Esophagus squamous epithelium (tissue), 5 donors: ENCODE results near the gene BPNT1. TPM values are rescaled to one million over a fixed set of nuclear protein-coding genes. Genes with fewer than 3 reads are reported as not detected.

Experiments
- DNase-seq: peaks from one replicate; lab custom pipeline; 2025; lab: John Stamatoyannopoulos, UW
- H3K27ac ChIP-seq, 4 donors: fragments of 200-600 bp; sonication (generic); one replicate each; pipeline ENCODE4 v1.5.1; 2016 to 2019; ENCODE audit warnings: mild to moderate bottlenecking in 1 of 4
- H3K27me3 ChIP-seq, 4 donors: fragments of 200-600 bp; sonication (generic); 1 replicate in 3 of 4; 2 replicates in 1 of 4; pipeline versions ENCODE4 v1.5.1 to v1.6.0; 2017 to 2021; ENCODE audit warnings: antibody characterized with exemption in 1 of 4
- H3K36me3 ChIP-seq, 3 donors: fragments of 200-600 bp; sonication (generic); one replicate each; pipeline ENCODE4 v1.5.1; 2016 to 2019
- H3K4me1 ChIP-seq, 3 donors: fragments of 200-600 bp; sonication (generic); one replicate each; pipeline ENCODE4 v1.5.1; 2017 to 2019
- H3K4me3 ChIP-seq, 4 donors: fragments of 200-600 bp; sonication (generic); 1 replicate in 3 of 4; 2 replicates in 1 of 4; pipeline ENCODE4 v1.5.1; 2016 to 2019; ENCODE audit warnings: mild to moderate bottlenecking in 2 of 4, moderate library complexity in 1 of 4
- H3K9me3 ChIP-seq, 3 donors: fragments of 200-600 bp; sonication (generic); one replicate each; pipeline ENCODE4 v1.5.1; 2016 to 2019
- CTCF ChIP-seq, 6 experiments: fragments of 450-650 bp in 4 of 6; fragments of 200-600 bp in 2 of 6; sonication (generic) in 2 of 6; IDR thresholded peaks; one replicate each; pipeline ENCODE4 v1.5.1; 2016 to 2019; ENCODE audit warnings: antibody characterized with exemption in 6 of 6, mild to moderate bottlenecking in 4 of 6, moderate library complexity in 4 of 6
- POLR2A ChIP-seq, 4 donors: fragments of 450-650 bp; IDR thresholded peaks; one replicate each; pipeline ENCODE4 v1.6.1; 2017; ENCODE audit warnings: antibody characterized with exemption in 4 of 4, mild to moderate bottlenecking in 4 of 4, moderate library complexity in 3 of 4
- WGBS, 2 donors: methylation state at CpG; one replicate each; pipeline ENCODE4 v1.1.5; 2018; 5-methylcytosine and 5-hydroxymethylcytosine counted together
- intact Hi-C: fragments of 100-400 bp; cut with DNase I; formaldehyde crosslinking; loops from one replicate; pipeline ENCODE4 v1.15.0; 2022
- total RNA-seq, 4 donors: library from RNA; depleted of rRNA; stranded (reverse); fragments of >200 nt; gene quantifications; one replicate each; pipeline ENCODE4 v1.1.0, GENCODE V29; 2016
- donor health status: DM: yes; HTN: yes; CAD: no.

BPNT1 gene
- total RNA-seq, 4 donors from 2014 or later = 18.1 to 37.3 (median 23.3) TPM

- Histone ChIP-seq H3K27ac (no peak overlapping the region), H3K4me3 (no peak overlapping the region), H3K4me1 (no peaks in the 10 kb centered on the region), H3K27me3 (no peaks in the 10 kb centered on the region), H3K36me3 (peaks cover 0 to 100% (median 0%) of the 10 kb centered on the region in 3 donors), H3K9me3 (no peaks in the 10 kb centered on the region)
- TF ChIP-seq CTCF (IDR thresholded peaks at IDR 0.05) = no peak
- no peak for TF ChIP-seq POLR2A (IDR thresholded peaks at IDR 0.05)
- intact Hi-C loops = no loop called here
- no peak for DNase-seq
- 61 to 74% methylated on average over 2 of the region's 2 CpGs for WGBS, 2 donors
Observed at GRCh38 chr1:220031287-220031686, 58.3 kb downstream of the BPNT1 start.

GRCh38 chr1:220028346-220028895 lies 61.2 kb downstream of the BPNT1 start:
- 90 to 92% methylated on average over 4 of the region's 4 CpGs for WGBS, 2 donors
- no peak overlapping the region for H3K4me3 ChIP-seq
- peaks cover 0 to 100% (median 8%) of the 10 kb centered on the region in 3 donors for H3K36me3 ChIP-seq
- intact Hi-C loops = no loop called here
- no peaks in the 10 kb centered on the region for H3K4me1 ChIP-seq
- TF ChIP-seq POLR2A (IDR thresholded peaks at IDR 0.05) = no peak
- TF ChIP-seq CTCF (IDR thresholded peaks at IDR 0.05) = no peak
- H3K9me3 ChIP-seq = no peaks in the 10 kb centered on the region
- no peak for DNase-seq
- H3K27ac ChIP-seq = no peak overlapping the region
- H3K27me3 ChIP-seq = no peaks in the 10 kb centered on the region

GRCh38 chr1:220019071-220019470 lies 70.5 kb downstream of the BPNT1 start:
- H3K4me3 ChIP-seq = no peak overlapping the region
- TF ChIP-seq POLR2A (IDR thresholded peaks at IDR 0.05) (no peak), CTCF (IDR thresholded peaks at IDR 0.05) (no peak)
- DNase-seq = no peak
- H3K9me3 ChIP-seq = no peaks in the 10 kb centered on the region
- H3K4me1 ChIP-seq = no peaks in the 10 kb centered on the region
- H3K27ac ChIP-seq = no peak overlapping the region
- H3K27me3 ChIP-seq = no peaks in the 10 kb centered on the region
- peaks cover 0 to 97% (median 14%) of the 10 kb centered on the region in 3 donors for H3K36me3 ChIP-seq
- intact Hi-C loops = no loop called here

GRCh38 chr1:220013497-220013896 lies 76.1 kb downstream of the BPNT1 start:
- TF ChIP-seq POLR2A (IDR thresholded peaks at IDR 0.05) (no peak), CTCF (IDR thresholded peaks at IDR 0.05) (no peak)
- no peak overlapping the region for H3K4me3 ChIP-seq
- H3K36me3 ChIP-seq = peaks cover 0 to 90% (median 0%) of the 10 kb centered on the region in 3 donors
- WGBS, 2 donors = 66 to 71% methylated on average over 3 of the region's 3 CpGs
- intact Hi-C loops = no loop called here
- no peaks in the 10 kb centered on the region for H3K9me3 ChIP-seq
- DNase-seq = no peak
- no peak overlapping the region for H3K27ac ChIP-seq
- H3K27me3 ChIP-seq = no peaks in the 10 kb centered on the region
- no peaks in the 10 kb centered on the region for H3K4me1 ChIP-seq

- no peak overlapping the region for H3K4me3 ChIP-seq
- intact Hi-C loops = no loop called here
- no peaks in the 10 kb centered on the region for H3K9me3 ChIP-seq
- no peak overlapping the region for H3K27ac ChIP-seq
- DNase-seq = no peak
- WGBS, 2 donors = 46 to 47% methylated on average over 3 of the region's 3 CpGs
- H3K27me3 ChIP-seq = no peaks in the 10 kb centered on the region
- no peaks in the 10 kb centered on the region for H3K4me1 ChIP-seq
- peaks cover 0 to 88% (median 0%) of the 10 kb centered on the region in 3 donors for H3K36me3 ChIP-seq
- no peak for TF ChIP-seq POLR2A (IDR thresholded peaks at IDR 0.05)
- TF ChIP-seq CTCF (IDR thresholded peaks at IDR 0.05) = no peak
Observed at GRCh38 chr1:220012259-220012658, 77.3 kb downstream of the BPNT1 start.
